GM23338 (cell line): Measurements from ENCODE around the gene AARS2. TPM values are rescaled to one million over a fixed set of nuclear protein-coding genes. Genes with fewer than 3 reads are reported as not detected.

Experiments
- ATAC-seq: fragments of 200-7000 bp; cut with Tn5 transposase; 3 replicates; pipeline ENCODE4 v1.9.1; 2020
- DNase-seq: peaks from one replicate; pipeline ENCODE4 v3.0.0-alpha.2; 2015; ENCODE audit warnings: low spot score
- H2AFZ ChIP-seq: fragments of 200-600 bp; sonication (generic); 2 replicates; pipeline ENCODE4 v1.8.0; 2016; ENCODE audit warnings: antibody characterized with exemption, mild to moderate bottlenecking, moderate library complexity
- H3F3A ChIP-seq: fragments of 200-600 bp; sonication (generic); replicated peaks from 2 replicates; pipeline ENCODE4 v1.8.0; 2017; ENCODE audit warnings: antibody characterized with exemption, mixed run types, low read depth
- H3K27ac ChIP-seq: fragments of 200-600 bp; sonication (generic); 2 replicates; pipeline ENCODE4 v1.6.1; 2016; ENCODE audit warnings: low read depth
- H3K27me3 ChIP-seq: fragments of 200-600 bp; sonication (generic); 2 replicates; pipeline ENCODE4 v1.8.0; 2016; ENCODE audit warnings: mild to moderate bottlenecking, mixed run types, moderate library complexity; ENCODE audit not compliant: insufficient read depth
- H3K36me3 ChIP-seq: fragments of 200-600 bp; sonication (generic); 2 replicates; pipeline ENCODE4 v1.8.0; 2016; ENCODE audit warnings: mild to moderate bottlenecking; ENCODE audit not compliant: insufficient read depth
- H3K4me1 ChIP-seq: fragments of 200-600 bp; sonication (generic); 2 replicates; pipeline ENCODE4 v1.8.0; 2016; ENCODE audit warnings: mild to moderate bottlenecking, moderate library complexity; ENCODE audit not compliant: insufficient read depth
- H3K4me2 ChIP-seq: fragments of 200-600 bp; sonication (generic); 2 replicates; pipeline ENCODE4 v1.7.1; 2017; ENCODE audit warnings: mixed run types
- H3K4me3 ChIP-seq: fragments of 200-600 bp; sonication (generic); 2 replicates; pipeline ENCODE4 v1.6.1; 2016; ENCODE audit warnings: mixed run types
- H3K79me2 ChIP-seq: fragments of 200-600 bp; sonication (generic); replicated peaks from 2 replicates; pipeline ENCODE4 v1.8.0; 2017; ENCODE audit warnings: mild to moderate bottlenecking; ENCODE audit not compliant: insufficient read depth
- H3K9me2 ChIP-seq: fragments of 200-600 bp; sonication (generic); 2 replicates; pipeline ENCODE4 v1.8.0; 2017; ENCODE audit not compliant: insufficient read depth
- H4K20me1 ChIP-seq: fragments of 200-600 bp; sonication (generic); replicated peaks from 2 replicates; pipeline ENCODE4 v1.8.0; 2017; ENCODE audit warnings: mild to moderate bottlenecking; ENCODE audit not compliant: insufficient read depth
- H3K27ac Mint-ChIP-seq: 2 replicates; pipeline ENCODE4 v1.8.0; 2020; ENCODE audit warnings: inconsistent platforms, mild to moderate bottlenecking, moderate library complexity, mixed read lengths
- H3K27me3 Mint-ChIP-seq: 3 replicates; pipeline ENCODE4 v1.8.0; 2022; ENCODE audit warnings: low read depth, mild to moderate bottlenecking, moderate library complexity, mixed read lengths, inconsistent platforms; ENCODE audit not compliant: insufficient read depth, poor library complexity
- H3K36me3 Mint-ChIP-seq: 3 replicates; pipeline ENCODE4 v1.8.0; 2021; ENCODE audit warnings: low read depth, mild to moderate bottlenecking, inconsistent platforms, moderate library complexity, mixed read lengths
- H3K4me1 Mint-ChIP-seq: 3 replicates; pipeline ENCODE4 v1.8.0; 2020; ENCODE audit warnings: mild to moderate bottlenecking, inconsistent platforms, mixed read lengths
- H3K4me3 Mint-ChIP-seq: 3 replicates; pipeline ENCODE4 v1.8.0; 2021; ENCODE audit warnings: moderate library complexity, mild to moderate bottlenecking, inconsistent platforms, mixed read lengths
- H3K9me3 Mint-ChIP-seq: 3 replicates; pipeline ENCODE4 v1.8.0; 2020; ENCODE audit warnings: moderate library complexity, mild to moderate bottlenecking, inconsistent platforms, mixed read lengths
- CREB1 ChIP-seq: fragments of 250-450 bp; sonication (Bioruptor Pico); IDR thresholded peaks from 2 replicates; pipeline ENCODE4 v1.5.0; 2020; ENCODE audit warnings: low read depth, mild to moderate bottlenecking, moderate library complexity
- CTCF ChIP-seq, 2 experiments: fragments of 200-600 bp in 1 of 2; sonication (generic) in 1 of 2; conservative IDR thresholded peaks; 2 replicates each; pipeline versions ENCODE4 v1.5.1 to v1.6.1; 2016 to 2017; ENCODE audit warnings: antibody characterized with exemption in 2 of 2, low read depth in 2 of 2, mild to moderate bottlenecking in 2 of 2, moderate library complexity in 1 of 2
- ETS1 ChIP-seq: IDR thresholded peaks from 2 replicates; pipeline ENCODE4 v1.6.1; 2016; ENCODE audit warnings: antibody characterized with exemption
- EZH2 ChIP-seq: fragments of 200-600 bp; sonication (generic); IDR thresholded peaks from one replicate; pipeline ENCODE4 v1.8.0; 2017; ENCODE audit warnings: antibody characterized with exemption, mild to moderate bottlenecking, low read depth; ENCODE audit not compliant: unreplicated experiment
- EZH2phosphoT487 ChIP-seq: fragments of 200-600 bp; sonication (generic); IDR thresholded peaks from one replicate; pipeline ENCODE4 v1.8.1; 2018; ENCODE audit warnings: antibody characterized with exemption; ENCODE audit not compliant: unreplicated experiment
- JUNB ChIP-seq: IDR thresholded peaks from one replicate; pipeline ENCODE4 v1.6.1; 2016; ENCODE audit warnings: antibody characterized with exemption; ENCODE audit not compliant: unreplicated experiment
- NANOG ChIP-seq: IDR thresholded peaks from 2 replicates; pipeline ENCODE4 v1.6.1; 2016; ENCODE audit warnings: antibody characterized with exemption, borderline replicate concordance
- POLR2AphosphoS5 ChIP-seq: IDR thresholded peaks from 2 replicates; pipeline ENCODE4 v1.6.1; 2016; ENCODE audit warnings: antibody characterized with exemption, low read depth
- REST ChIP-seq: IDR thresholded peaks from one replicate; pipeline ENCODE4 v1.6.1; 2018; ENCODE audit warnings: antibody characterized with exemption; ENCODE audit not compliant: unreplicated experiment
- STAT1 ChIP-seq: IDR thresholded peaks from one replicate; pipeline ENCODE4 v1.6.1; 2016; ENCODE audit warnings: antibody characterized with exemption; ENCODE audit not compliant: unreplicated experiment
- ZNF114 ChIP-seq: fragments of 250-450 bp; sonication (Bioruptor Pico); IDR thresholded peaks from 2 replicates; pipeline ENCODE4 v1.5.0; 2020; ENCODE audit warnings: mild to moderate bottlenecking, moderate library complexity
- ZNF331 ChIP-seq: fragments of 250-450 bp; sonication (Bioruptor Pico); IDR thresholded peaks from 2 replicates; pipeline ENCODE4 v1.5.0; 2020; ENCODE audit warnings: low read depth, mild to moderate bottlenecking, moderate library complexity
- ZNF462 ChIP-seq: fragments of 250-450 bp; sonication (Bioruptor Pico); IDR thresholded peaks from 2 replicates; pipeline ENCODE4 v1.5.0; 2020; ENCODE audit warnings: mild to moderate bottlenecking, moderate library complexity
- polyA plus RNA-seq: library from polyadenylated mRNA; unstranded; fragments of >200 nt; fragmentation: Nextera tagmentation; extraction: Ambion mirVana; gene quantifications from 2 replicates; pipeline ENCODE4 v1.2.1, GENCODE V29; 2016
- total RNA-seq: library from RNA; depleted of rRNA; stranded (reverse); fragments of >200 nt; shearing (Covaris generic); gene quantifications from 2 replicates; pipeline ENCODE4 v1.2.3, GENCODE V29; 2014

Gene AARS2
- total and polyA plus RNA-seq, 2 experiments from 2014 or later = 6.5 to 23.2 TPM

- ATAC-seq = no peak
- H3K9me3 Mint-ChIP-seq = no peaks in the 10 kb centered on the region
Measured at GRCh38 chr6:44303842-44304241, 9.3 kb downstream of the AARS2 start.

More at GRCh38 chr6:44303842-44304241, 9.3 kb downstream of the AARS2 start:
- Mint-ChIP-seq H3K4me3 (no peak overlapping the region), H3K36me3 (peaks cover 80% of the 10 kb centered on the region), H3K4me1 (peaks cover 2% of the 10 kb centered on the region; the same call in 1 of the 3 replicates), H3K27me3 (peaks cover 10% of the 10 kb centered on the region), H3K27ac (no peak overlapping the region; the same call in 1 of the 2 replicates)
- no peaks in the 10 kb centered on the region for H3K4me1 ChIP-seq
- DNase-seq = no peak
- peaks cover 11% of the 10 kb centered on the region; the same call in 1 of the 2 replicates for H3K36me3 ChIP-seq
- H3F3A ChIP-seq = peaks cover 5% of the 10 kb centered on the region; the same call in 1 of the 2 replicates
- no peak overlapping the region for H3K4me3 ChIP-seq
- no peak overlapping the region for H3K4me2 ChIP-seq
- H2AFZ ChIP-seq = no peak overlapping the region
- H4K20me1 ChIP-seq = no peaks in the 10 kb centered on the region
- TF ChIP-seq NANOG = no peak
- no peak for TF ChIP-seq ZNF462 (CRISPR knock-in tag)
- no peak for TF ChIP-seq JUNB
- TF ChIP-seq EZH2 = no peak
- no peak for TF ChIP-seq REST
- no peak for TF ChIP-seq EZH2phosphoT487
- TF ChIP-seq POLR2AphosphoS5 = no peak
- TF ChIP-seq ZNF114 = no peak
- no peak for TF ChIP-seq ZNF331 (CRISPR knock-in tag)
- no peak for TF ChIP-seq ETS1
- no peak for TF ChIP-seq CTCF (conservative IDR thresholded peaks at IDR 0.05; ENCODE audit: low read depth in 2 of 2)
- no peak for TF ChIP-seq CREB1 (CRISPR knock-in tag)
- no peak for TF ChIP-seq STAT1
- no peaks in the 10 kb centered on the region for H3K9me2 ChIP-seq
- 0 out of 2 replicates have a peak, but pooled peaks cover 1% of the 10 kb centered on the region for H3K27me3 ChIP-seq
- H3K79me2 ChIP-seq = no peaks in the 10 kb centered on the region
- no peak overlapping the region for H3K27ac ChIP-seq
